GM18867 (cell line): Measurements from ENCODE around the gene OPA3.
"Not testable (repeated sequence)": the region's sequence is repeated elsewhere in the genome, so short reads cannot be mapped to it uniquely, and the experiment has no call there.

Experiments used
- ATAC-seq: cut with Tn5 transposase; IDR thresholded peaks from one replicate; pipeline ENCODE4 v1.9.1; 2021; ENCODE audit warnings: mild to moderate bottlenecking, moderate library complexity; ENCODE audit not compliant: unreplicated experiment

The OPA3 gene

GRCh38 chr19:45523642-45524256, 60.9 kb downstream of the OPA3 start:
- ATAC-seq: peak; percentile 78

DNA sequence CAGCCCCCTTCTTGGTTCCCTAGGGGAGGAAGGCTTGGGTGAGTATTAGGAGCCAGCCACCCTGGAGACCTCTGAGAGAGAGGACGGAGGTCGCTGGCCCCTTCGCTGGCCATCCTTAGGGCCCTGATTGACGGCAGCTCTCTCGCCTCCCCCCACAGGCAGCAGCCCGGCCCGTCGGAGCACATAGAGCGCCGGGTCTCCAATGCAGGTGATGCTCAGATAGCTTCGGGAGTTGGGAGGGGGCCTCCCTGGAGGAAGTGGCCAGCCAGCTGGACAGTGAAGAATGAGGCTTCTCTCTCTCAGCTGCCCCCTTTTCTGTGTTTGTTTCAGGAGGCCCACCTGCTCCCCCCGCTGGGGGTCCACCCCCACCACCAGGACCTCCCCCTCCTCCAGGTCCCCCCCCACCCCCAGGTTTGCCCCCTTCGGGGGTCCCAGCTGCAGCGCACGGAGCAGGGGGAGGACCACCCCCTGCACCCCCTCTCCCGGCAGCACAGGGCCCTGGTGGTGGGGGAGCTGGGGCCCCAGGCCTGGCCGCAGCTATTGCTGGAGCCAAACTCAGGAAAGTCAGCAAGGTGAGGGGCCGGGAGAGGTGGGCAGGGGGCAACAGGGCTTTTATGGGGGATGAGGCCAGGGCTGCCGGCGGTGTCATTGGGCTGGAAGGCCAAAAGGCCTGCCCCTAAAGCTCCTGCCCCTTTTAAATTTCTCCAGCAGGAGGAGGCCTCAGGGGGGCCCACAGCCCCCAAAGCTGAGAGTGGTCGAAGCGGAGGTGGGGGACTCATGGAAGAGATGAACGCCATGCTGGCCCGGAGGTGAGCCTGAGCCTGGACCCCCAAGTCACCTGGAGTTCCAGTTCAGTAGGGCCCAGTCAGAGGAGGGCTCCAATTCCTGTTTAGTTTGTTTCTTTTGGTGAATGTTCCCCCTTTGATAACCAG, 62.3 kb downstream of the OPA3 start:
- ATAC-seq: no peak

- ATAC-seq: no peak
These were observed 66.2 kb downstream of the OPA3 start for GRCh38 chr19:45518469-45518826.

GRCh38 chr19:45517641-45518468, 66.7 kb downstream of the OPA3 start:
- no peak for ATAC-seq

GRCh38 chr19:45517238-45517637, 67.4 kb downstream of the OPA3 start:
- ATAC-seq: no peak

GRCh38 chr19:45515807-45516401, 68.7 kb downstream of the OPA3 start:
- ATAC-seq: no peak

- ATAC-seq: no peak
These were observed 69.4 kb downstream of the OPA3 start for GRCh38 chr19:45515081-45515624.

- ATAC-seq: no peak
These were observed 70.1 kb downstream of the OPA3 start for GRCh38 chr19:45514376-45515051.

- ATAC-seq: no peak
These were observed 71.6 kb downstream of the OPA3 start for GRCh38 chr19:45512881-45513483.

DNA sequence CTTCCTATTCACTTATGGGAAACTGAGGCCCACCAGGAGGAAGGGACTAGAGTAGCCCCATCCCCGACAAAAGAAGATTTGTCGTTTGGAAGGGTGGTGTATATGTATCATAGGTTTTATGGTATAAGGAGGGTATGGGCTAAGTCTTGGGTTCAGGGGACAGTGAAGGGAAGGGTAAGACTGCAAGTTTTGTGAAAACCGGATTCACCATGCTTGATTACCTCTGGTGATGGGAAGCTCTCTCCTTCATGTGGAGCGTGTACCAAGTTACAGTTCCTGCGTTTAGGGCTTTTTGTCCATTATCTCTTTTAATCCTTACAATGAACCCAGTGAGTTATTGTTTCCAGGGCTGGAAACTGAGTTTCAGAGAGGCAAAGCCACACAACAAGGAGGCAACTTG, 73.5 kb downstream of the OPA3 start:
- no peak for ATAC-seq

GRCh38 chr19:45510352-45510751, 74.2 kb downstream of the OPA3 start:
- not testable (repeated sequence) for ATAC-seq

- no peak for ATAC-seq
These were observed 74.9 kb downstream of the OPA3 start for GRCh38 chr19:45509692-45510015.

- ATAC-seq: no peak
These were observed 75.5 kb downstream of the OPA3 start for GRCh38 chr19:45508861-45509691.

GRCh38 chr19:45508417-45508860, 76.2 kb downstream of the OPA3 start:
- no peak for ATAC-seq

- no peak for ATAC-seq
These were observed 76.7 kb downstream of the OPA3 start for GRCh38 chr19:45507872-45508416.

- ATAC-seq: peak; percentile 58
These were observed 77.4 kb downstream of the OPA3 start, which contains the start of gene VASP for GRCh38 chr19:45506989-45507871. VASP (plus strand) TSS chr19:45507479; CDS start chr19:45507772, 293 bp downstream.

GRCh38 chr19:45506246-45506988, 78.2 kb downstream of the OPA3 start:
- peak; percentile 59 for ATAC-seq
